HG02763 (cell line): ENCODE results near the gene MDN1.

Source experiments
- ATAC-seq: cut with Tn5 transposase; IDR thresholded peaks from one replicate; pipeline ENCODE4 v1.9.1; 2021; ENCODE audit warnings: mild to moderate bottlenecking, moderate library complexity; ENCODE audit not compliant: unreplicated experiment

Gene MDN1

GRCh38 chr6:89610149-89610642 is 209.4 kb downstream of the MDN1 start:
- ATAC-seq: no peak

GRCh38 chr6:89605861-89606260 is 213.7 kb downstream of the MDN1 start:
- ATAC-seq: no peak

GRCh38 chr6:89604653-89605052 is 214.9 kb downstream of the MDN1 start:
- ATAC-seq: no peak

GRCh38 chr6:89602166-89602565 is 217.4 kb downstream of the MDN1 start:
- no peak for ATAC-seq

- ATAC-seq: no peak
Observed at GRCh38 chr6:89599727-89600126, 219.9 kb downstream of the MDN1 start.

DNA sequence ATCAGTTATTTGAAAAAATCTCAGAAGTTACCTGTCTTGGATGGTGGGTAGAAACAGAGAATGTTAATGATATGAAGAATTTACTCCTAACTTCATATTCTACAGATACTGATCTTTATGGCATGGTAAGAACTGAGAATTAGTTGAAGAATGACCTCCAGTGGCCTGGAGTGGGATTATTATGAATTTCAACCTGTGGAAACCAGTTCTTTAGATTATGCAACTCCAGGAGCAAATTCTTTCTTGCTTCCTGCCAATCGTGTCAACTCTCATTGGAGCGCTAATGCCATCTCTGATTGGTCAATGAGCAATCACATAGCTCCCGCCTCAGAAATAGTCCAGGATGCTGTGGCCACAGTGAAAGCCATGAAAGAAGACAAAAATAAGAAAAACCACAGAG is 221.6 kb downstream of the MDN1 start:
- ATAC-seq: no peak

GRCh38 chr6:89597372-89597771 is 222.2 kb downstream of the MDN1 start:
- ATAC-seq: no peak

DNA sequence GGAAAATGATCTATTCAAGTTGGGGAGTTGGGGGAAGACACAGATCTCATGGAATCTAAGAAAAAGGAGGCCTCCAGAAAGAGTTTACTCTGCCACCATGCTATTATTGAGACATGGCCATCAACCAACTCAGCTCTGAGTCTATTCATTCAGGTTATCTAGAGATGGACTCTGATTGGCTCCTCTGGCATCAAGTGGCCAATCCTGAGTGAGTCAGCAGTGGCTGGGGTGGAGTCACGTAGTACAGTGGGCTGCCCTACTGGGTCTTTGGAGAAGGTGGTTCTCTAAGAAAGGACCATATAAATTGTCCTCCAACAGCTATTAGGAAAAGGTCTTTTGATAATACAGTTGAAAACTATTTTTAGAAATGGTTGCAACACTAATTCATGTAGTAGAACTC is 223.1 kb downstream of the MDN1 start:
- ATAC-seq: no peak

GRCh38 chr6:89596056-89596455 is 223.5 kb downstream of the MDN1 start:
- peak; percentile 78 for ATAC-seq
